PC-3 (cell line): ENCODE data around the gene CNR1.

Experiments
- EZH2 ChIP-seq: fragments of 300-600 bp; sonication (generic); IDR thresholded peaks from one replicate; pipeline ENCODE4 v1.6.1; 2017; ENCODE audit warnings: antibody characterized with exemption, mild to moderate bottlenecking, low read length; ENCODE audit not compliant: unreplicated experiment
- EZH2phosphoT487 ChIP-seq: fragments of 300-600 bp; sonication (generic); IDR thresholded peaks from 2 replicates; pipeline ENCODE4 v1.6.1; 2018; ENCODE audit warnings: mild to moderate bottlenecking, antibody characterized with exemption, low read length, borderline replicate concordance
- TF ChIP-seq, protein P1 (sequence below): fragments of 300-600 bp; sonication (generic); conservative IDR thresholded peaks from 2 replicates; pipeline ENCODE4 v1.5.1; 2017; ENCODE audit warnings: antibody characterized with exemption, low read depth, mild to moderate bottlenecking, low read length

DNA sequence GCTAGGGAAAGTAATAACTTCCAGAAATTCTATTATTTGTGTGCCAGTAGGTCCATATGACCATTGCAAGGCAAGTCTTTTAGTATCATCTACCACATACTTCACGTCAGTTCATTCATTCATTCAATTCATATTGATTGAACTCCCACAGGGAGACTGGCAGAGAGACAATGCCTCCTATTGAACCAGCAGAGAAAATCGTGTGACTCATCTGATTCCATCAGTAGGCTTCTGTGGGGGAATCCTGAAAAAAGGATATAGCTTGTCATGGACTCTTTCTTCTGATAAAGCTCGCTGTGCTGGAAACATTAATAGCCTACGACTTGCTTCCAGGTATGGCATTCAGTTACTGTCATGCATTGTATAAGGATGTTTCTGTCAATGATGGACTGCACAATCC is 45.3 kb upstream of the CNR1 start:
- TF ChIP-seq, protein P1, sequence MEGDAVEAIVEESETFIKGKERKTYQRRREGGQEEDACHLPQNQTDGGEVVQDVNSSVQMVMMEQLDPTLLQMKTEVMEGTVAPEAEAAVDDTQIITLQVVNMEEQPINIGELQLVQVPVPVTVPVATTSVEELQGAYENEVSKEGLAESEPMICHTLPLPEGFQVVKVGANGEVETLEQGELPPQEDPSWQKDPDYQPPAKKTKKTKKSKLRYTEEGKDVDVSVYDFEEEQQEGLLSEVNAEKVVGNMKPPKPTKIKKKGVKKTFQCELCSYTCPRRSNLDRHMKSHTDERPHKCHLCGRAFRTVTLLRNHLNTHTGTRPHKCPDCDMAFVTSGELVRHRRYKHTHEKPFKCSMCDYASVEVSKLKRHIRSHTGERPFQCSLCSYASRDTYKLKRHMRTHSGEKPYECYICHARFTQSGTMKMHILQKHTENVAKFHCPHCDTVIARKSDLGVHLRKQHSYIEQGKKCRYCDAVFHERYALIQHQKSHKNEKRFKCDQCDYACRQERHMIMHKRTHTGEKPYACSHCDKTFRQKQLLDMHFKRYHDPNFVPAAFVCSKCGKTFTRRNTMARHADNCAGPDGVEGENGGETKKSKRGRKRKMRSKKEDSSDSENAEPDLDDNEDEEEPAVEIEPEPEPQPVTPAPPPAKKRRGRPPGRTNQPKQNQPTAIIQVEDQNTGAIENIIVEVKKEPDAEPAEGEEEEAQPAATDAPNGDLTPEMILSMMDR, result no peak
- TF ChIP-seq EZH2phosphoT487, result no peak
- TF ChIP-seq EZH2, result no peak
